GM12891 (cell line): ENCODE data around the gene ITGB6.

Source experiments
- POLR2A ChIP-seq: IDR thresholded peaks from 2 replicates; pipeline ENCODE4 v1.6.1; 2011; ENCODE audit warnings: low read depth, low read length, control low read depth
- POLR2AphosphoS5 ChIP-seq: IDR thresholded peaks from 2 replicates; pipeline ENCODE4 v1.6.1; 2011; ENCODE audit warnings: low read depth, low read length, control low read depth

DNA sequence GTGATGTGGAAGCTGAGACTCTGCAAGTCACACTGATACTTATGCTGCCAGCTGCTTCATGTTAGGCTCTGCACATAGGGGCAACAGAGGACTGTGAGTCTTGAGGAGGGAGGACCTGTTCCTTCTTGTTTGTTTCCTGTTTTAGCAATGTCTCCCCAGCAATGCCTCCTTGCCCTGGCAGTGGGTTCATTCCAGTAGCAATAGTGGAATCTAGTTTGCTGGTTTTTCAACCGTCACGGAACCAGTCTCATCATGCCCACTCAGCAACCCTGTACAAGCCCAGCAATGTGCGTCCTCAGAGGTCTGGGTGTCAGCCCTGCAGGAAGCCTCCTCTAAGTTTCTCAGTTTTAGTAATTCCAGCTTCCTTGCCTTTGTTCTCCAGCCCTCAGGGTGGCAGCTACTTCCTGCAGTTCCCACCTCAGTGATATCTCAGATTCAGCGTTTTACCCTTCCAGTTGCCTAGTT, 20.5 kb upstream of the ITGB6 start:
- no peak for TF ChIP-seq POLR2AphosphoS5
- TF ChIP-seq POLR2A, result no peak
